ENCODE data around the gene SAMD3. TPM values are rescaled to one million over a fixed set of nuclear protein-coding genes. Genes with fewer than 3 reads are reported as not detected.
"Not testable (repeated sequence)": the region's sequence is repeated elsewhere in the genome, so short reads cannot be mapped to it uniquely, and the experiment has no call there.

The SAMD3 gene
- total RNA-seq, 1 experiment from 2014 or later = 7.5 TPM

DNA sequence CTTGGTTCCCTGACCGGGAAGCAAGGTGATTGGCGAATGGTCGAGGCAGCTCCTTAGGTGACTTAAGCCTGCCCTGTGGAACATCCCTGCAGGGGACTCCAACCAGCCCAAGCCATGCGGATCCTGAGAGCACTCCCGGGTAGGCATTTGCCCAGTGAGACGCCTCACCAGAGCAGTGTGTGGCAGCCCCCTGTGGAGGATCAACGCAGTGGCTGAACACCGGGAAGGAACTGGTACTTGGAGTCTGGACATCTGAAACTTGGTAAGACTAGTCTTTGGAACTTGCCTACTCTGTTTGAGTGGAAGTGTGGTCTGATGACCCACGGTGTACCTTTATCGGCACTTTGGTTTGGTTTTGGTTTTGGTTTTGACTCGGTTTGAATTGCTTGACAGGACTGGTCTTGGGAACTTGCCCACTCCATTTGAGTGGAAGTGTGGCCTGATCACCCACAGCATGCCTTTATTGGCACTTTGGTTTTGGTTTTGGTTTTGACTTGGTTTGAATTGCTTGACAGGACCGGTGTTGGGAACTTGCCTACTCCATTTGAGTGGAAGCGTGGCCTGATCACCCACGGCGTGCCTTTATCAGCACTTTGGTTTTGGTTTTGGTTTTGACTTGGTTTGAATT lies 38.0 kb upstream of the SAMD3 start:
- intact Hi-C loops (cut with micrococcal nuclease); H3K9me2 ChIP-seq (ENCODE audit: insufficient read depth); CTCF ChIA-PET; H3K27me3 ChIP-seq (ENCODE audit: insufficient read depth, low read length); H3K4me2 ChIP-seq (ENCODE audit: low read length); H3K4me3 ChIP-seq (replicated peaks in 1 of 2; ENCODE audit: low read depth in 1 of 2, low read length in 2 of 2); BruUV-seq (replicated peaks); RAD21 ChIA-PET (ENCODE audit: low non-redundant PET in 1 of 2, low total read pairs in 2 of 2, uncharacterized antibody in 2 of 2, unreplicated experiment in 2 of 2); POLR2A ChIA-PET; H2AFZ ChIP-seq (ENCODE audit: low read depth, low read length, poor library complexity, severe bottlenecking); H3K9me3 ChIP-seq (ENCODE audit: control insufficient read depth in 1 of 2, insufficient read depth in 1 of 2, low read depth in 1 of 2, low read length in 2 of 2); H3K9ac ChIP-seq (ENCODE audit: low read length); ATAC-seq; H3K27ac ChIP-seq (ENCODE audit: low read depth, low read length); DNase-seq (ENCODE audit: low read depth, low spot score); H3K4me1 ChIP-seq (ENCODE audit: control insufficient read depth in 1 of 2, insufficient read depth in 2 of 2, low read length in 2 of 2); H3K79me2 ChIP-seq (ENCODE audit: insufficient read depth, low read length); H3K36me3 ChIP-seq (ENCODE audit: control insufficient read depth in 1 of 2, insufficient read depth in 2 of 2, low read length in 2 of 2); H4K20me1 ChIP-seq (ENCODE audit: insufficient read depth): not testable (repeated sequence)

DNA sequence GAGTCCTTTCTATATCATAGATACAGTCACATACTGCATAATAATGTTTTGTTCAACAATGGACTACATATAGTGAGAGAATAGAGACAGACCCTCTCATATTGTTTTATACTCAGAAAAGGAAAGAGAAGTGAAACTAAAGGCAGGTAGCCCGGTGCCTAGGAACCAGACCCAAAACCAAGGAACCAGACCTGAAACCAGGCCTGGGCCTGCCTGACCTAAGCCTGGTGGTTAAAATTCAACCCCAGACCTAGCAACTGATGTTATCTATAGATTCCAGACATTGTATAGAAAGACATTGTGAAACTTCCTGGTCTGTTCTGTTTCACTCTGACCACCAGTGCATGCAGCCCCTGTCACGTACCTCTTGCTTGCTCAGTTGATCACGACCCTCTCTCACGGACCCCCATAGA lies 37.3 kb upstream of the SAMD3 start:
- ATAC-seq; H3K9ac ChIP-seq (ENCODE audit: low read length); H3K79me2 ChIP-seq (ENCODE audit: insufficient read depth, low read length); H2AFZ ChIP-seq (ENCODE audit: low read depth, low read length, poor library complexity, severe bottlenecking); H3K9me3 ChIP-seq (ENCODE audit: control insufficient read depth in 1 of 2, insufficient read depth in 1 of 2, low read depth in 1 of 2, low read length in 2 of 2); H3K9me2 ChIP-seq (ENCODE audit: insufficient read depth); H3K27ac ChIP-seq (ENCODE audit: low read depth, low read length); BruUV-seq (replicated peaks); H3K27me3 ChIP-seq (ENCODE audit: insufficient read depth, low read length); intact Hi-C loops (cut with micrococcal nuclease); DNase-seq (ENCODE audit: low read depth, low spot score); RAD21 ChIA-PET (ENCODE audit: low non-redundant PET in 1 of 2, low total read pairs in 2 of 2, uncharacterized antibody in 2 of 2, unreplicated experiment in 2 of 2); CTCF ChIA-PET; POLR2A ChIA-PET; H3K4me2 ChIP-seq (ENCODE audit: low read length); H3K4me3 ChIP-seq (replicated peaks in 1 of 2; ENCODE audit: low read depth in 1 of 2, low read length in 2 of 2); H3K36me3 ChIP-seq (ENCODE audit: control insufficient read depth in 1 of 2, insufficient read depth in 2 of 2, low read length in 2 of 2); H3K4me1 ChIP-seq (ENCODE audit: control insufficient read depth in 1 of 2, insufficient read depth in 2 of 2, low read length in 2 of 2); H4K20me1 ChIP-seq (ENCODE audit: insufficient read depth): not testable (repeated sequence)

DNA sequence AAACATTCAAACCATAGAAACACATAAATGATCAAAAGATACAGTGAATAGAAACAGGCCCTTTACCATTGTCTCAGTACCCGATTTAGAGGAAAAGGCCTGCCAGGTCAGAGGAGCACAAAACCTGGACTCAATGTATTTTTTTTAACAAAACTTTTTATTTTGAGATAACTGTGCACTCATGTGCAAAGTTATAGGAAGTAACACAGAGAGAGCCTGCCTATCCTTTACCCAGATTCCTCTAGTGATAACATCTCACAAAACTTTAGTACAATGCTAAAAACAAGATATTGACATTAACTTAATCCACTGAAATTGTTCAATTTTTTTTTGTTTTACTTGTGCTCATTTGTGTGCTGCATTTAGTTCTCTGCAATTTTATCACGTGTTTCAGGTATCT lies 36.8 kb upstream of the SAMD3 start:
- ChIA-PET POLR2A (no interaction called here), CTCF (no interaction called here), RAD21 (ENCODE audit: low non-redundant PET in 1 of 2, low total read pairs in 2 of 2, uncharacterized antibody in 2 of 2, unreplicated experiment in 2 of 2) (no interaction called here)
- DNase-seq (ENCODE audit: low read depth, low spot score) (no peak), ATAC-seq (no peak)
- no peaks in the 10 kb centered on the region for H3K9me2 ChIP-seq (ENCODE audit: insufficient read depth)
- no peak overlapping the region for H3K27ac ChIP-seq (ENCODE audit: low read depth, low read length)
- H3K9ac ChIP-seq (ENCODE audit: low read length) = no peak overlapping the region
- intact Hi-C loops (cut with micrococcal nuclease) = no loop called here
- no peaks in the 10 kb centered on the region for H3K79me2 ChIP-seq (ENCODE audit: insufficient read depth, low read length)
- H3K4me2 ChIP-seq (ENCODE audit: low read length) = no peak overlapping the region
- TF ChIP-seq EGR1 (IDR thresholded peaks at IDR 0.05; ENCODE audit: low read depth) = no peak
- H4K20me1 ChIP-seq (ENCODE audit: insufficient read depth) = no peaks in the 10 kb centered on the region
- no peaks in the 10 kb centered on the region for H3K36me3 ChIP-seq (ENCODE audit: control insufficient read depth in 1 of 2, insufficient read depth in 2 of 2, low read length in 2 of 2)
- H3K4me1 ChIP-seq (ENCODE audit: control insufficient read depth in 1 of 2, insufficient read depth in 2 of 2, low read length in 2 of 2) = no peaks in the 10 kb centered on the region
- no peaks in the 10 kb centered on the region for H3K9me3 ChIP-seq (ENCODE audit: control insufficient read depth in 1 of 2, insufficient read depth in 1 of 2, low read depth in 1 of 2, low read length in 2 of 2)
- H3K27me3 ChIP-seq (ENCODE audit: insufficient read depth, low read length) = no peaks in the 10 kb centered on the region
- no peak overlapping the region for H3K4me3 ChIP-seq (replicated peaks in 1 of 2; ENCODE audit: low read depth in 1 of 2, low read length in 2 of 2)
- no peak overlapping the region for H2AFZ ChIP-seq (ENCODE audit: low read depth, low read length, poor library complexity, severe bottlenecking)
- no TSS peak for BruUV-seq (replicated peaks)

All from HCT116 (cell line).